GM19455 (cell line): ENCODE data around the gene POLR2A.
A peak's percentile ranks its signal among the peaks of the same experiment; 100 is the strongest.
"Not testable (repeated sequence)": the region's sequence is repeated elsewhere in the genome, so short reads cannot be mapped to it uniquely, and the experiment has no call there.

Experiments
- ATAC-seq: cut with Tn5 transposase; IDR thresholded peaks from one replicate; pipeline ENCODE4 v1.9.1; 2021; ENCODE audit not compliant: unreplicated experiment

The POLR2A gene

GRCh38 chr17:7478276-7479212 lies 5.6 kb upstream of the POLR2A start:
- no peak for ATAC-seq

- no peak for ATAC-seq
Observed at GRCh38 chr17:7479213-7480088, 4.7 kb upstream of the POLR2A start, which contains the start of gene ZBTB4. Gene ZBTB4, minus strand, starts transcription at chr17:7479631. Its CDS starts 12,830 bp downstream, at chr17:7466801.

- ATAC-seq: no peak
Observed at GRCh38 chr17:7480089-7480384, 4.1 kb upstream of the POLR2A start.

GRCh38 chr17:7481275-7481674 lies 2.9 kb upstream of the POLR2A start, which contains the start of gene SLC35G6:
Gene SLC35G6, plus strand, starts transcription at chr17:7481446. Its CDS starts 71 bp downstream, at chr17:7481517.
- not testable (repeated sequence) for ATAC-seq

GRCh38 chr17:7481842-7482741 lies 2.1 kb upstream of the POLR2A start:
- ATAC-seq: not testable (repeated sequence)

- ATAC-seq: not testable (repeated sequence)
Observed at GRCh38 chr17:7482742-7483088, 1.5 kb upstream of the POLR2A start.

DNA sequence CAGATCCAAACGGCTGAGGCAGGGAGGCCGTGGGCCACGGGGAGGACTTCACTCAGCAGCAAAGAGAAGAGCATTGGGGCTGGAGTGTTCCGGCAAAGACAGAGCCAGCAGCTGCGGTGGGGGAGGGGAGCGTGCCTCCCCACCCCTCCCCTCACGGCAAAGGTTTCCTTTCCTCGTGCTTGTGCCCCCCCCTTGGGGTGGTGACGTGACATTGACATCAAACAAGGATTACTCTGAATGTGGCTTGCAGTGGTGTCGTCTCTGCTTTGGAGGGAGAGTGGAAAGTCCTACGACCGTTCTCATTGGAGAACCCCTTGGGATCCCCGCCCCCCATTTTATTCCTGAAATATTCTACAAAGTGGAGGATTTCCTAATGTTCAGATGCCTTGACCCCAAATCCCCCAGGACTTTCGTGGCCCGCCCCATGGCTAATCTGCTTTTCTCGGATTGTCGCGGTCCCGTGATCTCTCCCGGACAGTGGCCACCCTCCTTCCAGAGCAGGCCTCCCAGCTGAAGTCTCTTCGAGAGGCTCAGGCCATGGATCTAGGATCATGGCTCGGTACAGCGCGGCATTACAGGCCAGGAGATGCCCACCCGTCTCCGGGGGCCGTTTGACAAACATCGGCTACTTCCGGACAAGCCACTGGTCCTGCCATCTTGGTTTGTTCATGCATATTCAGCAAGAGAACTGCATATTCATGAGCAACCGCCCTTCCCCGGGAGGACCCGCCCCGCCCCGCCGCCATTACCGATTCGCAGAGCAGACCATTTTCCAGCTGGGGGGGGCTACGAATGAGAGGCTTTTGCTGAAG lies 705 bp upstream of the POLR2A start:
- ATAC-seq: peak; percentile 31

DNA sequence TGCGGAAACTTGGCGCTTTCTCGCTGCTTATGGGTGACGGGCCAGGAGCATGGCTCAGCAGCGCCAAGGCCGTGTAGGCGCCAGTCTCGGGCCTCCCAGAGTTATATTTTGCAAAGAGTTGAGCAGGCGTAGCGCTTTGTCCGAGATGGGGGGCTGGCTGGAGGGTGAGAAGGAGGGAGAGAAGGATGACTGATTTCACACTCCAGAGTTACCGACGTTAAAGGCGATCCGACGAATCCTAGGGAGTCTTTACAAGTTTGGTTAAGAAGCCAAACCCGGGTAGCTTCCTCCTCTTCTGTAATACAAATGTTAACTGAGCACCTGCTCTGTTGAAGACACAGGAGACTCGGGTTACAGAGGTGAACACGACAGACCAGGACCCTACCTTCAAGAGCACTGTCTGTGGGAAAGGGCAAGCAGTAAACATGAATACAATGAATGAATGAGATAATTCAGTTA lies 782 bp downstream of the POLR2A start:
- ATAC-seq: no peak

GRCh38 chr17:7486181-7486580 lies 2.0 kb downstream of the POLR2A start:
- no peak for ATAC-seq

- ATAC-seq: no peak
Observed at GRCh38 chr17:7490144-7490543, 6.0 kb downstream of the POLR2A start.

GRCh38 chr17:7491583-7491982 lies 7.4 kb downstream of the POLR2A start:
- ATAC-seq: no peak

DNA sequence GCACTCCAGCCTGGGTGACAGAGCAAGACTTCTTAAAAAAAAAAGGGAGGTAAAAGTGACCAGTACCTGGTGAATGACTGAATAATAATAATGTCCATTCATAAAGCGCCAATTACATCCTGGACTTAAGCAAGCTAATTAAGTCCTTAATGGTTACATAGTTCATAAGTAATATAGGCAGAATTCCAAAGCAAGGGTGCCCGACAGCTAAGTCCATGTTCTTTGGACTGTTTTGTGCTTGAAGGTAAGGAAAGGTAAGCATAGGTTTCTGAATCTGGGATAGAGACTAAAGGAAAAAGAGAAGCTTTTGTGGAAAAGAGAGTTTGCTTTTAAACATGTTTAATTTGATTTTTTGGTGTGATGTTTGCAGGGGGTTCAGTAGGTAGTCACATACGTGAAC lies 9.8 kb downstream of the POLR2A start:
- no peak for ATAC-seq

GRCh38 chr17:7495906-7496434 lies 11.8 kb downstream of the POLR2A start:
- ATAC-seq: no peak

DNA sequence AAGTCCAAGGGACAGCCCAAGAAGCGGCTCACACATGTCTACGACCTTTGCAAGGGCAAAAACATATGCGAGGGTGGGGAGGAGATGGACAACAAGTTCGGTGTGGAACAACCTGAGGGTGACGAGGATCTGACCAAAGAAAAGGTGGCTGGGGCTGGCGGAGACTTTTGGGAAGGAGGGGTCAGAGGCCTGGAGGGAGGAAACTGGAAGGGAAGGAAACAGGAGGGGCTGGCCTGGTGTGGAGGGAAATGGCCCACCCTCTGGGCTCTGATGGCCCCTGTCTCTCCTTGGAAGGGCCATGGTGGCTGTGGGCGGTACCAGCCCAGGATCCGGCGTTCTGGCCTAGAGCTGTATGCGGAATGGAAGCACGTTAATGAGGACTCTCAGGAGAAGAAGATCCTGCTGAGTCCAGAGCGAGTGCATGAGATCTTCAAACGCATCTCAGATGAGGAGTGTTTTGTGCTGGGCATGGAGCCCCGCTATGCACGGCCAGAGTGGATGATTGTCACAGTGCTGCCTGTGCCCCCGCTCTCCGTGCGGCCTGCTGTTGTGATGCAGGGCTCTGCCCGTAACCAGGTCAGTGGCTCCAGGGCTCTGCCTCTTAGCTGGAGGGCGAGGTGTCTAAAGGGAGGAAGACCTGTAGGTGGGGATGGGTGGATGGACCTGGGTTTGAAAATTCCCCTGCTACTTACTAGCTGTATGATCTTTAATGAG lies 12.5 kb downstream of the POLR2A start:
- ATAC-seq: no peak

GRCh38 chr17:7497228-7497627 lies 13.1 kb downstream of the POLR2A start:
- no peak for ATAC-seq

GRCh38 chr17:7497636-7498035 lies 13.5 kb downstream of the POLR2A start:
- no peak for ATAC-seq

- no peak for ATAC-seq
Observed at GRCh38 chr17:7499161-7499560, 15.0 kb downstream of the POLR2A start.

DNA sequence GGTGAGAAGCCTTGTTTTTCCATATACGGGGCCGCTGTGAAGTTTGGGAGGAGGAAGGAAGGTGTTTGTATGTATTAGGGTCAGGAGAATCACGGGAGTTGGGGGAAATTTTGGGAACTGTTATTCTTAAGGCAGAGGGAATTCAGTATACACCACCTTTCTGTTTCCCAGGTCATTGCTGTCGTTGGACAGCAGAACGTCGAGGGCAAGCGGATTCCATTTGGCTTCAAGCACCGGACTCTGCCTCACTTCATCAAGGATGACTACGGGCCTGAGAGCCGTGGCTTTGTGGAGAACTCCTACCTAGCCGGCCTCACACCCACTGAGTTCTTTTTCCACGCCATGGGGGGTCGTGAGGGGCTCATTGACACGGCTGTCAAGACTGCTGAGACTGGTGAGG lies 17.6 kb downstream of the POLR2A start:
- no peak for ATAC-seq
